Kidney epithelial cell (primary cell): Measurements from ENCODE around the gene PIK3C2G. TPM values are rescaled to one million over a fixed set of nuclear protein-coding genes. Genes with fewer than 3 reads are reported as not detected.

Experiments used
- DNase-seq: peaks from one replicate; pipeline ENCODE4 v3.0.0-alpha.2; 2010; ENCODE audit warnings: low read depth
- H3K27me3 ChIP-seq: 2 replicates; pipeline ENCODE4 v1.6.0; 2011; ENCODE audit warnings: low read length; ENCODE audit not compliant: control insufficient read depth, insufficient read depth
- H3K36me3 ChIP-seq: 2 replicates; pipeline ENCODE4 v1.5.1; 2011; ENCODE audit warnings: low read length; ENCODE audit not compliant: control insufficient read depth, insufficient read depth
- H3K4me3 ChIP-seq: 2 replicates; pipeline ENCODE4 v1.5.1; 2011; ENCODE audit warnings: low read depth, mild to moderate bottlenecking, control low read depth, low read length
- CTCF ChIP-seq: IDR thresholded peaks from 2 replicates; pipeline ENCODE4 v1.5.1; 2011; ENCODE audit warnings: mild to moderate bottlenecking, moderate library complexity, low read length, control low read depth, inconsistent platforms; ENCODE audit not compliant: insufficient read depth, poor library complexity, severe bottlenecking
- total RNA-seq: library from RNA; depleted of rRNA; stranded (reverse); fragments of >200 nt; gene quantifications from 2 replicates; pipeline ENCODE4 v1.2.3, GENCODE V29; 2015

Gene PIK3C2G
- total RNA-seq, 1 donor from 2014 or later, result 0.13 TPM

- TF ChIP-seq CTCF, result no peak
Measured at GRCh38 chr12:18257251-18257650, 4.1 kb upstream of the PIK3C2G start.

GRCh38 chr12:18258929-18259328, 2.4 kb upstream of the PIK3C2G start:
- H3K4me3 ChIP-seq, result no peak overlapping the region
- DNase-seq, result no peak
- no peaks in the 10 kb centered on the region for H3K27me3 ChIP-seq
- no peak for TF ChIP-seq CTCF
- no peaks in the 10 kb centered on the region for H3K36me3 ChIP-seq

More at GRCh38 chr12:18257251-18257650, 4.1 kb upstream of the PIK3C2G start:
- no peak for DNase-seq
- Histone ChIP-seq H3K27me3 (no peaks in the 10 kb centered on the region), H3K36me3 (no peaks in the 10 kb centered on the region), H3K4me3 (no peak overlapping the region)

GRCh38 chr12:18259906-18260682, 1.2 kb upstream of the PIK3C2G start:
- Histone ChIP-seq H3K27me3 (no peaks in the 10 kb centered on the region), H3K4me3 (no peak overlapping the region), H3K36me3 (no peaks in the 10 kb centered on the region)
- no peak for TF ChIP-seq CTCF
- no peak for DNase-seq

- Histone ChIP-seq H3K4me3 (no peak overlapping the region), H3K36me3 (no peaks in the 10 kb centered on the region), H3K27me3 (no peaks in the 10 kb centered on the region)
- TF ChIP-seq CTCF, result no peak
- no peak for DNase-seq
Measured at GRCh38 chr12:18261906-18262305, 588 bp downstream of the PIK3C2G start.

GRCh38 chr12:18262514-18262913, 1.2 kb downstream of the PIK3C2G start:
- TF ChIP-seq CTCF, result no peak
- Histone ChIP-seq H3K27me3 (no peaks in the 10 kb centered on the region), H3K4me3 (no peak overlapping the region), H3K36me3 (no peaks in the 10 kb centered on the region)
- DNase-seq, result peak; percentile 25
